A549 (cell line): Measurements from ENCODE around the gene CDC73.

ENCODE experiments used
- CBX2 ChIP-seq: fragments of 200-600 bp; sonication (generic); IDR thresholded peaks from 2 replicates; pipeline ENCODE4 v1.6.1; 2016; ENCODE audit warnings: low read depth, mild to moderate bottlenecking, borderline replicate concordance
- CTCF ChIP-seq: fragments of >200 bp; sonication (Bioruptor Twin); formaldehyde crosslinking; IDR thresholded peaks from 3 replicates; pipeline ENCODE4 v1.5.1; 2016
- EP300 ChIP-seq, 2 experiments: fragments of >200 bp; sonication (Bioruptor Twin); formaldehyde crosslinking; IDR thresholded peaks; 2 replicates in 1 of 2; 3 replicates in 1 of 2; pipeline ENCODE4 v1.6.1; 2016 to 2017
- HES2 ChIP-seq: fragments of >200 bp; sonication (Bioruptor Twin); formaldehyde crosslinking; IDR thresholded peaks from 2 replicates; pipeline ENCODE4 v1.6.1; 2016
- JUN ChIP-seq, 2 experiments: fragments of >200 bp; sonication (Bioruptor Twin); formaldehyde crosslinking; IDR thresholded peaks; 2 replicates in 1 of 2; 3 replicates in 1 of 2; pipeline ENCODE4 v1.6.1; 2016 to 2017
- MAX ChIP-seq: IDR thresholded peaks from 2 replicates; pipeline ENCODE4 v1.6.1; 2012
- PBX3 ChIP-seq: IDR thresholded peaks from 2 replicates; pipeline ENCODE4 v1.6.1; 2012
- POLR2A ChIP-seq: IDR thresholded peaks from 2 replicates; pipeline ENCODE4 v1.6.1; 2012; ENCODE audit warnings: mild to moderate bottlenecking, low read length
- REST ChIP-seq: fragments of 200-600 bp; sonication (generic); IDR thresholded peaks from 2 replicates; pipeline ENCODE4 v1.6.1; 2016; ENCODE audit warnings: antibody characterized with exemption, mild to moderate bottlenecking, moderate library complexity
- RFX5 ChIP-seq: fragments of 450-650 bp; IDR thresholded peaks from 2 replicates; pipeline ENCODE4 v1.7.1; 2014; ENCODE audit warnings: antibody characterized with exemption, mild to moderate bottlenecking, moderate library complexity
- USF2 ChIP-seq: fragments of 450-650 bp; IDR thresholded peaks from 2 replicates; pipeline ENCODE4 v1.6.1; 2014; ENCODE audit warnings: antibody characterized with exemption
- ZSCAN20 ChIP-seq: fragments of 250-450 bp; sonication (Bioruptor Pico); IDR thresholded peaks from 2 replicates; pipeline ENCODE4 v1.8.0; 2022; ENCODE audit warnings: mild to moderate bottlenecking, moderate library complexity

GRCh38 chr1:193121616-193122593, at the start of gene CDC73:
- TF ChIP-seq CTCF (peak; percentile 74), MAX (peak; percentile 95), USF2 (no peak), POLR2A (peak; percentile 86), EP300 (IDR thresholded peaks at IDR 0.05) (no peak), JUN (IDR thresholded peaks at IDR 0.05) (peak in 1 of 2 experiments; percentile 96; a peak in 4 of 5 replicates), PBX3 (0 out of 2 replicates have a peak, but pooled peaks have one; percentile 1), HES2 (no peak), RFX5 (no peak; the same call in 1 of the 2 replicates), ZSCAN20 (CRISPR knock-in tag) (no peak), REST (no peak), CBX2 (no peak)
